GM18508 (cell line): ENCODE measurements around the gene CAV2.
"Not testable (repeated sequence)": the region's sequence is repeated elsewhere in the genome, so short reads cannot be mapped to it uniquely, and the experiment has no call there.

Experiments used
- ATAC-seq: cut with Tn5 transposase; IDR thresholded peaks from one replicate; pipeline ENCODE4 v1.9.1; 2021; ENCODE audit warnings: moderate number of reproducible peaks; ENCODE audit not compliant: insufficient read depth, unreplicated experiment

Gene CAV2

GRCh38 chr7:116499168-116500077 lies at the start of gene CAV2:
Gene CAV2, plus strand, starts transcription at chr7:116499738. Its CDS starts 44 bp downstream, at chr7:116499782.
- ATAC-seq = no peak

- ATAC-seq = no peak
Measured at GRCh38 chr7:116449950-116450349, 49.6 kb upstream of the CAV2 start.

- ATAC-seq = no peak
Measured at GRCh38 chr7:116451957-116452729, 47.4 kb upstream of the CAV2 start.

GRCh38 chr7:116454377-116454776 lies 45.2 kb upstream of the CAV2 start:
- no peak for ATAC-seq

- no peak for ATAC-seq
Measured at GRCh38 chr7:116455009-116455408, 44.5 kb upstream of the CAV2 start.

GRCh38 chr7:116455499-116455898 lies 44.0 kb upstream of the CAV2 start:
- ATAC-seq = no peak

- ATAC-seq = no peak
Measured at GRCh38 chr7:116461500-116461899, 38.0 kb upstream of the CAV2 start.

- ATAC-seq = no peak
Measured at GRCh38 chr7:116463956-116464355, 35.6 kb upstream of the CAV2 start.

- no peak for ATAC-seq
Measured at GRCh38 chr7:116464375-116464774, 35.2 kb upstream of the CAV2 start.

- ATAC-seq = no peak
Measured at GRCh38 chr7:116465125-116465524, 34.4 kb upstream of the CAV2 start.

GRCh38 chr7:116468534-116468933 lies 31.0 kb upstream of the CAV2 start:
- ATAC-seq = no peak

- ATAC-seq = no peak
Measured at GRCh38 chr7:116477625-116478024, 21.9 kb upstream of the CAV2 start.

GRCh38 chr7:116478834-116479233 lies 20.7 kb upstream of the CAV2 start:
- ATAC-seq = no peak

- no peak for ATAC-seq
Measured at GRCh38 chr7:116483271-116483942, 16.1 kb upstream of the CAV2 start.

- not testable (repeated sequence) for ATAC-seq
Measured at GRCh38 chr7:116484389-116484788, 15.1 kb upstream of the CAV2 start.

GRCh38 chr7:116487907-116488521 lies 11.5 kb upstream of the CAV2 start:
- ATAC-seq = no peak

GRCh38 chr7:116490351-116490750 lies 9.2 kb upstream of the CAV2 start:
- no peak for ATAC-seq

- no peak for ATAC-seq
Measured at GRCh38 chr7:116491887-116492653, 7.5 kb upstream of the CAV2 start.

GRCh38 chr7:116492654-116493109 lies 6.9 kb upstream of the CAV2 start:
- no peak for ATAC-seq

- ATAC-seq = no peak
Measured at GRCh38 chr7:116493449-116493848, 6.1 kb upstream of the CAV2 start.
